GM19397 (cell line): ENCODE measurements around the gene CDK6.
"Not testable (repeated sequence)": the region's sequence is repeated elsewhere in the genome, so short reads cannot be mapped to it uniquely, and the experiment has no call there.

Experiments used
- ATAC-seq: cut with Tn5 transposase; IDR thresholded peaks from one replicate; pipeline ENCODE4 v1.9.1; 2021; ENCODE audit warnings: mild to moderate bottlenecking, moderate library complexity; ENCODE audit not compliant: unreplicated experiment

The CDK6 gene

GRCh38 chr7:92763636-92764423, 72.5 kb downstream of the CDK6 start:
- no peak for ATAC-seq

- no peak for ATAC-seq
These were observed 73.5 kb downstream of the CDK6 start for GRCh38 chr7:92762851-92763250.

- ATAC-seq = no peak
These were observed 74.8 kb downstream of the CDK6 start for GRCh38 chr7:92761391-92762097.

- no peak for ATAC-seq
These were observed 77.5 kb downstream of the CDK6 start for GRCh38 chr7:92758796-92759431.

- ATAC-seq = not testable (repeated sequence)
These were observed 79.0 kb downstream of the CDK6 start for GRCh38 chr7:92757311-92757910.

- no peak for ATAC-seq
These were observed 80.7 kb downstream of the CDK6 start for GRCh38 chr7:92755680-92756079.

- ATAC-seq = no peak
These were observed 81.3 kb downstream of the CDK6 start for GRCh38 chr7:92754919-92755581.

DNA sequence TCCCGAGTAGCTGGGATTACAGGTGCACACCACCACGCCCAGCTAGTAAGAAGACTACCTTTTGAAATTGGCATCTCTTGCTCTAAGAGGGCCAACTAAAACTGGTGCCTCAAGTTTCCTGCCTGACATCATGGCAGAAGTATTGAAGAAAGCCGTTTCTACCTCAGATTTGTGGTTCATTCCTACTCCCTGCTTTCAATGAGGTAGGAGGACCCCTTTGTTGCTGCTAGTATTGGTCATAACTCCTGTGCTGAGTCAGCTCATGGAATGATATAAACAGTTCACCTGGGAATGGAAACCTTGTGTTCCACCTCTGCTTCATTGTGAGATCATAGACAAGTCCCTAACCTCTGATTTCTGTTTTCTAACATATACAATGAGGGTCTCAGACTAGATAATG, 82.8 kb downstream of the CDK6 start:
- ATAC-seq = no peak

GRCh38 chr7:92751902-92752901, 84.2 kb downstream of the CDK6 start:
- no peak for ATAC-seq

- ATAC-seq = no peak
These were observed 85.4 kb downstream of the CDK6 start for GRCh38 chr7:92750946-92751345.

- ATAC-seq = no peak
These were observed 85.9 kb downstream of the CDK6 start for GRCh38 chr7:92750447-92750839.

DNA sequence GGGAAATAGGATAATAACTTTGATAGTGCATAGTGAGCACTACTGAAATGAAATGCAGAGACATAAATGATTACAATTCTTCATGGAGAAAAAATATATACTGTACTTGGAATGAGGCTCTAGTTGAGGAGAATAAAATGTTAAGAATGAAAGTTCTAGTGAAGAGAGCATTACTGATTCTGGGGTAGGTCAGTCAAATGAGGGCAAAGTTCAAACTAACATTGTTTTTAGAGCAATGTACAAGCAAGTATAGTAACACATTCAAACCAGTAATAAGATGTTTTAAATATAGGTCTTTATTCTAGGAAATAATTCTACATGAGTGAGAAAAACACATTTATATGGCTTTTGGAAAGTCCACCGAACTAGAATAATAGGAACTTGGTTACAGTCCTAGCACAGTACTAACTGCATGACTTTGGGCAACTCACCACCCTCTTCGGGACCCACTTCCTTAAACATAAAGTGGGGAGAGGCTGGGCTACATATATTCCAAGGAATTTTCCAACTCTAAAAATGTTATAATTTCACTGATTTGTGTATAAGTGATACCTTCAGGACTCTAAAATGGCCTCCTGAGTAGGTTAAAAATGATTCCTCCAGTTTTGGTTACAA, 86.4 kb downstream of the CDK6 start:
- ATAC-seq = no peak

DNA sequence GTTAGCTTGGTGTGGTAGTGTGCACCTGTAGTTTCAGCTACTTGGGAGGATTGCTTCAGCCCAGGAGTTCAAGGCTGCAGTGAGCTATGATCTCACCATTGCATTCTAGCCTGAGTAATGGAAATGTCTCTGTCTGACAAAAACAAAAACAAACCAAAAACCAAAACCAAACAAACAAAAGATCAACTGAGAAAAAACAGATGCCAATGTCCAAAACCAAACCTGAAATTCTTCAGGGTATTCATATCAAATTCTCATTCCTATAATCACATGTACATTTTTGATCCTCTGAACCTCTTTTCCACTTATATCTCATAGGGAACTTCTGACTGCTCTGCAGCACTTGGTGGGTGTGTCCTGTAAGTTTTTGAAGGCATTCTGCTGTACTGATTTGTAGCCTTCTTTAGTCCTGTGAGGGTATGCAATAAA, 87.0 kb downstream of the CDK6 start:
- ATAC-seq = no peak

- no peak for ATAC-seq
These were observed 87.9 kb downstream of the CDK6 start for GRCh38 chr7:92748495-92748894.

- no peak for ATAC-seq
These were observed 89.1 kb downstream of the CDK6 start for GRCh38 chr7:92747041-92747835.

DNA sequence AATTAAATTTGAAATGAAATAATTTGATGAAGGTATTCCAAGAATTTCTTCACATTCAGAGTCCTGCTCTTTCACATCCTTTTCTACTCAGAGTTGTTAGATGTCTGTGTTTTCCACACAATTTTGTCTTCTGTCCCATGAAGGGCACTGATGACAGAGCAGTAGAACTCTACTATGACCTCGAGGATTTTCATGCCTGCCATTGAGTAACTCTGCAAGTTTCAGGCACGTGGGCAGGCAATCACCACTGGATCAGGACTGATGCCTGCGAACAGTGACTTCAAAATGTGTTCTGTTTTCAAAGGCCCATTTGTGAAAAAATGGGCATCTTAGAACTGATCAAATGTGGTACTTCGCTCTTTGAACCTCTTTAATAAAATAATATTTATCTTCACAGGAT, 91.1 kb downstream of the CDK6 start:
- ATAC-seq = no peak

- not testable (repeated sequence) for ATAC-seq
These were observed 92.2 kb downstream of the CDK6 start for GRCh38 chr7:92744180-92744579.

- no peak for ATAC-seq
These were observed 94.2 kb downstream of the CDK6 start for GRCh38 chr7:92742186-92742585.
